Ishikawa (cell line): ENCODE measurements around the gene NCOA1.

Experiments used
- EP300 ChIP-seq: IDR thresholded peaks from 2 replicates; pipeline ENCODE4 v1.6.1; 2012; ENCODE audit warnings: borderline replicate concordance
- TCF12 ChIP-seq: IDR thresholded peaks from 2 replicates; pipeline ENCODE4 v1.6.1; 2012; ENCODE audit warnings: low read depth
- ZBTB7A ChIP-seq: IDR thresholded peaks from 2 replicates; pipeline ENCODE4 v1.6.1; 2012; ENCODE audit warnings: low read depth
- TF ChIP-seq, protein P1 (sequence below): IDR thresholded peaks from 2 replicates; pipeline ENCODE4 v1.6.1; 2012

DNA sequence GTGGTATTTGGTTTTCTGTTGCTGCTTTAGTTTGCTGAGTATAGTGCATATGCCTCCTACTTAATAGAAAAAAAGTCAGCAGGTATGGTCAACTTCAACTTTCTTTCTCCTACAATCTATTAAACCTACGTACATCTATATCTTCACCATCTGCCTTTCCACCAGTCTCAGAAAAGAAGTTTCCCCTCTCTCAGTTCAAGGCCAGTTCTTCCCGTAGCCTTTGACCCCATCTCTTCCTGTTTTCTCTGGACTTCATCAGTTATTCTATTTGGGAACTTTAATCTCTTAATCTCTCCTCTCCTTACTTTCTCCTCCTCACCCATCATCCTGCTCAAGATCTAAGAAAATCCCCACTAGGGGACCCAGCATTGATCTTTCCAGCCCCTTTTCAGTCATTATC lies 296.5 kb downstream of the NCOA1 start:
- TF ChIP-seq EP300 (no peak), TCF12 (no peak), ZBTB7A (no peak)
- TF ChIP-seq, protein P1, sequence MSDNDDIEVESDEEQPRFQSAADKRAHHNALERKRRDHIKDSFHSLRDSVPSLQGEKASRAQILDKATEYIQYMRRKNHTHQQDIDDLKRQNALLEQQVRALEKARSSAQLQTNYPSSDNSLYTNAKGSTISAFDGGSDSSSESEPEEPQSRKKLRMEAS = no peak
